Measurements from ENCODE around the gene PPP1R26. TPM values are rescaled to one million over a fixed set of nuclear protein-coding genes. Genes with fewer than 3 reads are reported as not detected.

Gene PPP1R26
- total and polyA plus RNA-seq, 2 of the 13 experiments (the other 11 are each of a cell fraction or from before 2014, with no cell fraction given), result 8.6 to 11.6 TPM

GRCh38 chr9:135488013-135488330 is 8.4 kb downstream of the PPP1R26 start (continued):
- TF ChIP-seq HNRNPLL (IDR thresholded peaks at IDR 0.05; ENCODE audit: low read depth, low read length, poor library complexity, severe bottlenecking) (no peak), ZNF644 (CRISPR knock-in tag; IDR thresholded peaks at IDR 0.05; ENCODE audit: low read depth) (no peak)

GRCh38 chr9:135488527-135488926 is 8.9 kb downstream of the PPP1R26 start:
- ATAC-seq, result no peak
- ChIA-PET CTCF (ENCODE audit: low intra/inter-chr PET ratio, low total read pairs) (no interaction called here), POLR2A (no interaction called here)
- no TSS peak for BruUV-seq (replicated peaks)
- Histone ChIP-seq H3K4me1 (ENCODE audit: insufficient read depth, low read length) (peaks cover 43% of the 10 kb centered on the region), H3K27ac (ENCODE audit: extremely low read length, insufficient read depth, low read length) (no peak overlapping the region), H2AFZ (ENCODE audit: low read length) (no peak overlapping the region), H3K4me3 (replicated peaks in 1 of 3; ENCODE audit: insufficient read depth in 1 of 3, low read depth in 2 of 3, low read length in 3 of 3) (no peak overlapping the region), H3K9ac (ENCODE audit: insufficient read depth, low read depth, low read length) (no peak overlapping the region), H3K79me2 (ENCODE audit: insufficient read depth, low read length) (no peaks in the 10 kb centered on the region), H3K36me3 (replicated peaks in 1 of 2; ENCODE audit: control insufficient read depth in 1 of 2, insufficient read depth in 2 of 2, low read length in 2 of 2) (peaks cover 15 to 30% of the 10 kb centered on the region in 2 experiments; a peak in 4 of 5 replicates), H3K4me2 (ENCODE audit: low read depth, low read length) (no peak overlapping the region), H3K9me3 (ENCODE audit: low read length) (no peaks in the 10 kb centered on the region), H3K27me3 (ENCODE audit: control insufficient read depth in 1 of 2, insufficient read depth in 2 of 2, low read length in 2 of 2) (no peaks in the 10 kb centered on the region), H4K20me1 (ENCODE audit: insufficient read depth, low read length) (no peaks in the 10 kb centered on the region)
- in situ Hi-C loops (cut with HindIII; ENCODE audit: extremely low pct_ligation_motif_present, low pct_unique_long_range_greater_than_20kb) (no loop called here), intact Hi-C loops (cut with micrococcal nuclease; ENCODE audit: unreplicated experiment) (no loop called here)
- WGBS (ENCODE audit: low lambda C conversion rate), result 97% methylated on average over 11 of the region's 17 CpGs
- DNase-seq (ENCODE audit: low spot score), result no peak
- FAIRE-seq, result no peak
- TF ChIP-seq MEIS1 (CRISPR knock-in tag; IDR thresholded peaks at IDR 0.05; ENCODE audit: borderline replicate concordance) (no peak), DR1 (CRISPR knock-in tag; IDR thresholded peaks at IDR 0.05) (no peak), RBAK (CRISPR knock-in tag; IDR thresholded peaks at IDR 0.05) (no peak), MEIS2 (CRISPR knock-in tag; IDR thresholded peaks at IDR 0.05) (no peak), ZNF841 (CRISPR knock-in tag; IDR thresholded peaks at IDR 0.05; ENCODE audit: borderline replicate concordance) (no peak), ZNF891 (CRISPR knock-in tag; IDR thresholded peaks at IDR 0.05) (no peak), ZNF33A (CRISPR knock-in tag; IDR thresholded peaks at IDR 0.05; ENCODE audit: borderline replicate concordance) (no peak), TRIM24 (CRISPR knock-in tag; IDR thresholded peaks at IDR 0.05) (no peak), LBX2 (CRISPR knock-in tag; IDR thresholded peaks at IDR 0.05; ENCODE audit: borderline replicate concordance) (no peak), EHMT2 (IDR thresholded peaks at IDR 0.05; ENCODE audit: borderline replicate concordance, low read depth, low read length) (no peak), ZNF232 (CRISPR knock-in tag; IDR thresholded peaks at IDR 0.05; ENCODE audit: borderline replicate concordance) (no peak)

All from HepG2 (cell line).